ENCODE data around the gene ART5. TPM values are rescaled to one million over a fixed set of nuclear protein-coding genes. Genes with fewer than 3 reads are reported as not detected.
"Not testable (repeated sequence)": the region's sequence is repeated elsewhere in the genome, so short reads cannot be mapped to it uniquely, and the experiment has no call there.

ART5 gene
- total RNA-seq, 1 experiment from 2014 or later: not detected

- ChIA-PET POLR2A (ENCODE audit: unreplicated experiment) (no interaction called here), CTCF (no interaction called here)
- Histone ChIP-seq H3K9me3 (ENCODE audit: insufficient read depth, low read depth) (no peaks in the 10 kb centered on the region), H4K20me1 (ENCODE audit: insufficient read depth) (no peaks in the 10 kb centered on the region), H3K9me2 (ENCODE audit: insufficient read depth) (no peaks in the 10 kb centered on the region), H3K4me3 (no peak overlapping the region), H3K27ac (no peak overlapping the region), H3F3A (ENCODE audit: insufficient read depth, low read depth) (no peaks in the 10 kb centered on the region), H3K4me1 (replicated peaks; ENCODE audit: insufficient read depth) (no peaks in the 10 kb centered on the region), H2AFZ (no peak overlapping the region), H3K27me3 (ENCODE audit: insufficient read depth, low read depth) (no peaks in the 10 kb centered on the region), H3K4me2 (no peak overlapping the region), H3K36me3 (ENCODE audit: low read depth) (no peaks in the 10 kb centered on the region), H3K79me2 (ENCODE audit: low read depth) (no peaks in the 10 kb centered on the region)
- intact Hi-C loops (cut with micrococcal nuclease; ENCODE audit: unreplicated experiment): loop anchor here (10.0 kb wide), 1 partner anchor 129 kb away; no protein-coding TSS in a partner anchor
- BruUV-seq (replicated peaks): no TSS peak
- no peak for TF ChIP-seq CTCF (conservative IDR thresholded peaks at IDR 0.05)
- TF ChIP-seq EZH2 (IDR thresholded peaks at IDR 0.05; ENCODE audit: low read depth): no peak
- no peak for DNase-seq
Observed at GRCh38 chr11:3604167-3604566, 37.6 kb downstream of the ART5 start.

- H3K27me3 ChIP-seq (ENCODE audit: insufficient read depth, low read depth); H3K4me2 ChIP-seq; H3K4me1 ChIP-seq (replicated peaks; ENCODE audit: insufficient read depth); H3K4me3 ChIP-seq; H3K36me3 ChIP-seq (ENCODE audit: low read depth); H3F3A ChIP-seq (ENCODE audit: insufficient read depth, low read depth); BruUV-seq (replicated peaks); H3K9me2 ChIP-seq (ENCODE audit: insufficient read depth); H3K79me2 ChIP-seq (ENCODE audit: low read depth); DNase-seq; POLR2A ChIA-PET (ENCODE audit: unreplicated experiment); H4K20me1 ChIP-seq (ENCODE audit: insufficient read depth); H3K27ac ChIP-seq; H3K9me3 ChIP-seq (ENCODE audit: insufficient read depth, low read depth); CTCF ChIA-PET; H2AFZ ChIP-seq: not testable (repeated sequence)
- intact Hi-C loops (cut with micrococcal nuclease; ENCODE audit: unreplicated experiment): loop anchor here (10.0 kb wide), 1 partner anchor 125 kb away; no protein-coding TSS in a partner anchor
Observed at GRCh38 chr11:3600201-3600600, 41.6 kb downstream of the ART5 start.

DNA sequence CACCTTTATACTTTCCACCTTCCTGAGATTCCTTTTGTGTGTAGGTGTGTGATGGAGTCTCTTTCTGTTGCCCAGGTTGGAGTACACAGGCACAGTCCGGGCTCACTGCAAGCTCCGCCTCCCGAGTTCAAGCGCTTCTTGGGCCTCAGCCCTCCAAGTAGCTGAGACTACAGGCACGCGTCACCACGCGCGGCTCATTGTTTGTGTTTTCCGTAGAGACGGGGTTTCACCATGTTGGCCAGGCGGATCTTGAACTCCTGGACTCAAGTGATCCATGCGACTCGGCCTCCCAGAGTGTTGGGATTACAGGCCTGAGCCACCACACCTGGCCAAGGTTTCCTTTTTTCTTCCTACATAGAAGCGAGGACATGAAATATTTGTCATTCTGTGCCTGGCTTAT, 44.0 kb downstream of the ART5 start:
- H3K79me2 ChIP-seq (ENCODE audit: low read depth); H3K9me2 ChIP-seq (ENCODE audit: insufficient read depth); H4K20me1 ChIP-seq (ENCODE audit: insufficient read depth); H3F3A ChIP-seq (ENCODE audit: insufficient read depth, low read depth); intact Hi-C loops (cut with micrococcal nuclease; ENCODE audit: unreplicated experiment); H3K27me3 ChIP-seq (ENCODE audit: insufficient read depth, low read depth); H2AFZ ChIP-seq; H3K36me3 ChIP-seq (ENCODE audit: low read depth); CTCF ChIA-PET; POLR2A ChIA-PET (ENCODE audit: unreplicated experiment); H3K4me3 ChIP-seq; DNase-seq; BruUV-seq (replicated peaks); H3K9me3 ChIP-seq (ENCODE audit: insufficient read depth, low read depth); H3K4me1 ChIP-seq (replicated peaks; ENCODE audit: insufficient read depth); H3K27ac ChIP-seq; H3K4me2 ChIP-seq: not testable (repeated sequence)

DNA sequence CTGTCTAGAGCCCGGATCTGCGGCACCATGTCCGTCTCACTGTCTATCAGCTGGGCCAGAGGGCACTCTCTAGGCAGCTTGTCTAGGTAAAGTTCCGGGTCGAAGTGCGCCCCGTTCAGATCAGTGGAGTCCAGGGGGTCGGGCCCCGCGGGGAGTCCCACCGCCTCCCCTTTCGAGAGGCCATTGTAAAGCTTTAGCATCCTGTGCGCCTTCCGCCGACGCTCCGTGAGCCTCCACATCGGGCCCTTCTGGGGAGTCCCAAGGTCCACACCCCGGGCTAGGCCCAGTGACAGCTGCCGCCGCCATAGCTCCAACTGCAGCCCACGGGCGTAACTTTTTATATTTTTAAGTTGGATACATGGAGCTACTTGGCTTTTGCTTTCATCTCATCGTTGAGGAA, 50.5 kb downstream of the ART5 start:
- intact Hi-C loops (cut with micrococcal nuclease; ENCODE audit: unreplicated experiment); H3K79me2 ChIP-seq (ENCODE audit: low read depth); H3K27ac ChIP-seq; POLR2A ChIA-PET (ENCODE audit: unreplicated experiment); H3K4me1 ChIP-seq (replicated peaks; ENCODE audit: insufficient read depth); H3K4me3 ChIP-seq; H3K36me3 ChIP-seq (ENCODE audit: low read depth); H3K27me3 ChIP-seq (ENCODE audit: insufficient read depth, low read depth); BruUV-seq (replicated peaks); H3K9me3 ChIP-seq (ENCODE audit: insufficient read depth, low read depth); H3K4me2 ChIP-seq; H2AFZ ChIP-seq; DNase-seq; H3K9me2 ChIP-seq (ENCODE audit: insufficient read depth); CTCF ChIA-PET; H3F3A ChIP-seq (ENCODE audit: insufficient read depth, low read depth); H4K20me1 ChIP-seq (ENCODE audit: insufficient read depth): not testable (repeated sequence)

DNA sequence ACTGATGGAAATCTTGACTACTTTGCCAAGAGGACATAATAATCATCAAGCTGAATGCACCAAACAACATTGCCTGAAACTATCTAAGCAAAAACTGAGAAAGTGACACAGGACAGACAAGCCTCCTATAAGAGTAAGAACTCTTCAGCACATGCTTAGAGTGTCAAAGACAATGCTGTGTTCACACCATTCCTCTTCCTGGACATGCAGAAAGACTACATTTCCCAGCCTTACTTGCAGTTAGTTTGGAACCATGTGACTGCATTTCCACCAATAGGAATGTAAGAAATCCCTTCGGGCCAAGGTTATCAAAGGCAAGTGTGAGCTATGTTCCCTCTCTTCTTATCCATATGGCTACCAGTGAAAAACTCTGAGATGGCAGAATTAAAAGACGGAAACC, 51.6 kb downstream of the ART5 start:
- H3K27me3 ChIP-seq (ENCODE audit: insufficient read depth, low read depth); BruUV-seq (replicated peaks); H3K4me1 ChIP-seq (replicated peaks; ENCODE audit: insufficient read depth); H3F3A ChIP-seq (ENCODE audit: insufficient read depth, low read depth); H3K4me2 ChIP-seq; DNase-seq; H3K79me2 ChIP-seq (ENCODE audit: low read depth); POLR2A ChIA-PET (ENCODE audit: unreplicated experiment); H3K27ac ChIP-seq; H3K9me3 ChIP-seq (ENCODE audit: insufficient read depth, low read depth); H3K9me2 ChIP-seq (ENCODE audit: insufficient read depth); CTCF ChIA-PET; H3K36me3 ChIP-seq (ENCODE audit: low read depth); H3K4me3 ChIP-seq; H2AFZ ChIP-seq; H4K20me1 ChIP-seq (ENCODE audit: insufficient read depth); intact Hi-C loops (cut with micrococcal nuclease; ENCODE audit: unreplicated experiment): not testable (repeated sequence)

DNA sequence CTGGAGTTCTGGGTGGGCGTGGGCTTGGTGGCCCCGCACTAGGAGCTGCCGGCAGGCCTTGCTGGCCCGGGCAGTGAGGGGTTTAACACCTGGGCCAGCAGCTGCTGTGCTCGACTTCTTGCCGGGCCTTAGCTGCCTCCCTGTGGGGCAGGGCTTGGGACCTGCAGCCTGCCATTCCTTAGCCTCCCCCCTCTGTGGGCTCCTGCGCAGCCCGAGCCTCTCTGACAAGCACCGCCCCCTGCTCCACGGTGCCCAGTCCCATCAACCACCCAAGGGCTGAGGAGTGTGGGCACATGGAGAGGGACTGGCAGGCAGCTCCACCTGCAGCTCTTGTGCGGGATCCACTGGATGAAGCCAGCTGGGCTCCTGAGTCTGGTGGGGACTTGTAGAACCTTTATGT, 53.0 kb downstream of the ART5 start:
- BruUV-seq (replicated peaks); H3K4me3 ChIP-seq; DNase-seq; CTCF ChIA-PET; H3K27ac ChIP-seq; H4K20me1 ChIP-seq (ENCODE audit: insufficient read depth); H3F3A ChIP-seq (ENCODE audit: insufficient read depth, low read depth); H3K79me2 ChIP-seq (ENCODE audit: low read depth); H3K9me2 ChIP-seq (ENCODE audit: insufficient read depth); POLR2A ChIA-PET (ENCODE audit: unreplicated experiment); H2AFZ ChIP-seq; H3K36me3 ChIP-seq (ENCODE audit: low read depth); H3K9me3 ChIP-seq (ENCODE audit: insufficient read depth, low read depth); H3K4me2 ChIP-seq; intact Hi-C loops (cut with micrococcal nuclease; ENCODE audit: unreplicated experiment); H3K27me3 ChIP-seq (ENCODE audit: insufficient read depth, low read depth); H3K4me1 ChIP-seq (replicated peaks; ENCODE audit: insufficient read depth): not testable (repeated sequence)

All from PC-9 (cell line).